ENCODE data around the gene RYR1. TPM values are rescaled to one million over a fixed set of nuclear protein-coding genes. Genes with fewer than 3 reads are reported as not detected.

The RYR1 gene
- total RNA-seq, 1 donor from 2014 or later, result 0.12 TPM

GRCh38 chr19:38451036-38451435 is 17.5 kb downstream of the RYR1 start:
- DNase-seq (ENCODE audit: low read depth), result no peak
- H3K4me3 ChIP-seq (ENCODE audit: low read depth, low read length), result no peak overlapping the region
- TF ChIP-seq, protein P1, sequence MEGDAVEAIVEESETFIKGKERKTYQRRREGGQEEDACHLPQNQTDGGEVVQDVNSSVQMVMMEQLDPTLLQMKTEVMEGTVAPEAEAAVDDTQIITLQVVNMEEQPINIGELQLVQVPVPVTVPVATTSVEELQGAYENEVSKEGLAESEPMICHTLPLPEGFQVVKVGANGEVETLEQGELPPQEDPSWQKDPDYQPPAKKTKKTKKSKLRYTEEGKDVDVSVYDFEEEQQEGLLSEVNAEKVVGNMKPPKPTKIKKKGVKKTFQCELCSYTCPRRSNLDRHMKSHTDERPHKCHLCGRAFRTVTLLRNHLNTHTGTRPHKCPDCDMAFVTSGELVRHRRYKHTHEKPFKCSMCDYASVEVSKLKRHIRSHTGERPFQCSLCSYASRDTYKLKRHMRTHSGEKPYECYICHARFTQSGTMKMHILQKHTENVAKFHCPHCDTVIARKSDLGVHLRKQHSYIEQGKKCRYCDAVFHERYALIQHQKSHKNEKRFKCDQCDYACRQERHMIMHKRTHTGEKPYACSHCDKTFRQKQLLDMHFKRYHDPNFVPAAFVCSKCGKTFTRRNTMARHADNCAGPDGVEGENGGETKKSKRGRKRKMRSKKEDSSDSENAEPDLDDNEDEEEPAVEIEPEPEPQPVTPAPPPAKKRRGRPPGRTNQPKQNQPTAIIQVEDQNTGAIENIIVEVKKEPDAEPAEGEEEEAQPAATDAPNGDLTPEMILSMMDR (conservative IDR thresholded peaks at IDR 0.05; ENCODE audit: low read depth, low read length), result no peak

- no peak overlapping the region for H3K4me3 ChIP-seq (ENCODE audit: low read depth, low read length)
- TF ChIP-seq, protein P1 (conservative IDR thresholded peaks at IDR 0.05; ENCODE audit: low read depth, low read length), result no peak
- DNase-seq (ENCODE audit: low read depth), result no peak
Observed at GRCh38 chr19:38451629-38452028, 18.1 kb downstream of the RYR1 start.

- TF ChIP-seq, protein P1 (conservative IDR thresholded peaks at IDR 0.05; ENCODE audit: low read depth, low read length), result no peak
- DNase-seq (ENCODE audit: low read depth), result no peak
- no peak overlapping the region for H3K4me3 ChIP-seq (ENCODE audit: low read depth, low read length)
Observed at GRCh38 chr19:38452430-38453366, 19.2 kb downstream of the RYR1 start.

GRCh38 chr19:38453596-38453995 is 20.1 kb downstream of the RYR1 start:
- no peak overlapping the region for H3K4me3 ChIP-seq (ENCODE audit: low read depth, low read length)
- TF ChIP-seq, protein P1 (conservative IDR thresholded peaks at IDR 0.05; ENCODE audit: low read depth, low read length), result no peak
- DNase-seq (ENCODE audit: low read depth), result no peak

DNA sequence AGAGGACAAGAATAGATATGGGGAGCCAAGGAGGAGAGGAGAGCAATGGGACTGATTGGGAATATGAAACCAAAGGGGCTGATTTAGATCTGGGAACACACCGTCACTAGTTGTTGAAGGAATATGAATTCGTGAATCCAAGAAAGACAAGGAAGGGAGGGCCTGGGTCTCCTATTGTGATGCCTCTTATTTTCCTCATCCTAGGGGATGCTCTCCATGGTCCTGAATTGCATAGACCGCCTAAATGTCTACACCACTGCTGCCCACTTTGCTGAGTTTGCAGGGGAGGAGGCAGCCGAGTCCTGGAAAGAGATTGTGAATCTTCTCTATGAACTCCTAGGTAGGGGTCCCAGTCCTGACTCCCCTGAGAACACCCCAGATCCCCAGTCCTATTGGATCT is 21.5 kb downstream of the RYR1 start:
- no peak overlapping the region for H3K4me3 ChIP-seq (ENCODE audit: low read depth, low read length)
- DNase-seq (ENCODE audit: low read depth), result no peak
- TF ChIP-seq, protein P1 (conservative IDR thresholded peaks at IDR 0.05; ENCODE audit: low read depth, low read length), result no peak

DNA sequence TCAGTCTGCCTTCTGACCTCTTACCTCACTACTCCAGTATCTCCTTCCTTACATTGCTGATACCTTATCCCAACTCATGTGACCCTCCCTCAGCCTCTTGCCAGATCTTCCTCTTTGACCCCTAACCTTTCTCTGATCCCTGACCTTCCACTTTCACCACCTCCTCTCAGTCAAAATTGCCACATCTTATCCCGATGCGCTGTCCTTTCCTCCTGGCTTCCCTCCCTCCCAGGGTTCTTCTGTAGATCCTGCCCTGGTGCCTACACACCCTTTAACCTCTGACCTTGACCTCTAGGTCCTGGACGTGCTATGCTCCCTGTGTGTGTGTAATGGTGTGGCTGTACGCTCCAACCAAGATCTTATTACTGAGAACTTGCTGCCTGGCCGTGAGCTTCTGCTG is 23.7 kb downstream of the RYR1 start:
- DNase-seq (ENCODE audit: low read depth), result no peak
- TF ChIP-seq, protein P1 (conservative IDR thresholded peaks at IDR 0.05; ENCODE audit: low read depth, low read length), result no peak
- no peak overlapping the region for H3K4me3 ChIP-seq (ENCODE audit: low read depth, low read length)

All from epithelial cell of proximal tubule (primary cell).